B cell (primary cell): ENCODE measurements around the gene MIER3. TPM values are rescaled to one million over a fixed set of nuclear protein-coding genes. Genes with fewer than 3 reads are reported as not detected.

Experiments used
- polyA plus RNA-seq: library from polyadenylated mRNA; depleted of rRNA; stranded (reverse); fragments of >200 nt; gene quantifications from 2 replicates; pipeline ENCODE4 v1.2.3, GENCODE V29; 2012
- total RNA-seq, 2 donors: library from RNA; stranded (reverse); fragments of 120-200 nt in 1 of 2; gene quantifications; 1 replicate in 1 of 2; 2 replicates in 1 of 2; pipeline versions ENCODE4 v1.2.3 to v1.2.4, GENCODE V29; 2013 to 2022

MIER3 gene
- total and polyA plus RNA-seq, 2 donors (not counting 1 experiment from before 2014, with no cell fraction given): 5.8 to 25.9 TPM

Other genes starting within 250 kb of the MIER3 start
- 160 and 164 TPM in 2 replicates for gene MAP3K1, start 136.6 kb downstream of the MIER3 start, total RNA-seq
- gene MAP3K1, start 136.6 kb downstream of the MIER3 start, polyA plus RNA-seq: 51.7 and 88.1 TPM in 2 replicates
- 7.2 and 9.5 TPM in 2 replicates for gene SETD9, start 42.5 kb downstream of the MIER3 start, total RNA-seq
- gene SETD9, start 42.5 kb downstream of the MIER3 start, polyA plus RNA-seq: 4.2 and 5.0 TPM in 2 replicates
- gene GPBP1, start 221.9 kb upstream of the MIER3 start, total RNA-seq: 152 and 159 TPM in 2 replicates
- gene GPBP1, start 221.9 kb upstream of the MIER3 start, polyA plus RNA-seq: 30.9 and 65.3 TPM in 2 replicates